ENCODE measurements around the gene PACRG. TPM values are rescaled to one million over a fixed set of nuclear protein-coding genes. Genes with fewer than 3 reads are reported as not detected.

Gene PACRG
- total and polyA plus RNA-seq, 4 donors = 0.47 to 3.8 (median 2.4) TPM

GRCh38 chr6:163296835-163297519 lies 569.2 kb downstream of the PACRG start:
- no peaks in the 10 kb centered on the region for H3K36me3 ChIP-seq (ENCODE audit: control insufficient read depth in 4 of 4, insufficient read depth in 3 of 4, low read depth in 1 of 4, low read length in 3 of 4)
- no peaks in the 10 kb centered on the region for H3K27me3 ChIP-seq (ENCODE audit: control insufficient read depth in 4 of 4, insufficient read depth in 4 of 4, low read length in 3 of 4)
- no peak for TF ChIP-seq FOXA2 (IDR thresholded peaks at IDR 0.05)
- TF ChIP-seq YY1 (IDR thresholded peaks at IDR 0.05) = no peak
- TF ChIP-seq TAF1 (conservative IDR thresholded peaks at IDR 0.05) = no peak
- no peak for TF ChIP-seq FOXA1 (IDR thresholded peaks at IDR 0.05)
- TF ChIP-seq ATF3 (IDR thresholded peaks at IDR 0.05) = no peak
- TF ChIP-seq HNF4A (conservative IDR thresholded peaks at IDR 0.05) = no peak
- no peak for TF ChIP-seq CTCF (IDR thresholded peaks at IDR 0.05; ENCODE audit: low read depth, low read length, missing input control)
- no peak for TF ChIP-seq JUND (IDR thresholded peaks at IDR 0.05)
- TF ChIP-seq SP1 (IDR thresholded peaks at IDR 0.05) = no peak
- no peak for TF ChIP-seq EGR1 (IDR thresholded peaks at IDR 0.05; ENCODE audit: low read depth in 2 of 2)
- TF ChIP-seq RXRA (IDR thresholded peaks at IDR 0.05) = no peak
- TF ChIP-seq REST (IDR thresholded peaks at IDR 0.05) = no peak
- no peak for TF ChIP-seq HNF4G (IDR thresholded peaks at IDR 0.05)
- no peak for TF ChIP-seq GABPA (IDR thresholded peaks at IDR 0.05 in 1 of 2, conservative IDR thresholded peaks at IDR 0.05 in 1 of 2)
- no peak for TF ChIP-seq MAX (IDR thresholded peaks at IDR 0.05)
- no peak for TF ChIP-seq ZBTB33 (IDR thresholded peaks at IDR 0.05)
- no peak for DNase-seq (ENCODE audit: low spot score)
- no peak overlapping the region for H3K27ac ChIP-seq (ENCODE audit: low read depth in 1 of 2, low read length in 2 of 2)
- H3K9ac ChIP-seq (ENCODE audit: low read depth in 1 of 2, low read length in 2 of 2) = no peak overlapping the region
- peaks cover 0 to 7% (median 3%) of the 10 kb centered on the region in 4 donors for H3K4me1 ChIP-seq (ENCODE audit: control insufficient read depth in 4 of 4, insufficient read depth in 4 of 4, low read length in 3 of 4)
- no peaks in the 10 kb centered on the region for H3K9me3 ChIP-seq (ENCODE audit: control insufficient read depth in 4 of 4, low read length in 3 of 4)
- no peak overlapping the region for H3K4me3 ChIP-seq (ENCODE audit: low read depth in 1 of 3, low read length in 3 of 3)
- WGBS = 33% methylated on average over 6 of the region's 6 CpGs
